Measurements from ENCODE around the gene ERFL.
"Not testable (repeated sequence)": the region's sequence is repeated elsewhere in the genome, so short reads cannot be mapped to it uniquely, and the experiment has no call there.

The ERFL gene

DNA sequence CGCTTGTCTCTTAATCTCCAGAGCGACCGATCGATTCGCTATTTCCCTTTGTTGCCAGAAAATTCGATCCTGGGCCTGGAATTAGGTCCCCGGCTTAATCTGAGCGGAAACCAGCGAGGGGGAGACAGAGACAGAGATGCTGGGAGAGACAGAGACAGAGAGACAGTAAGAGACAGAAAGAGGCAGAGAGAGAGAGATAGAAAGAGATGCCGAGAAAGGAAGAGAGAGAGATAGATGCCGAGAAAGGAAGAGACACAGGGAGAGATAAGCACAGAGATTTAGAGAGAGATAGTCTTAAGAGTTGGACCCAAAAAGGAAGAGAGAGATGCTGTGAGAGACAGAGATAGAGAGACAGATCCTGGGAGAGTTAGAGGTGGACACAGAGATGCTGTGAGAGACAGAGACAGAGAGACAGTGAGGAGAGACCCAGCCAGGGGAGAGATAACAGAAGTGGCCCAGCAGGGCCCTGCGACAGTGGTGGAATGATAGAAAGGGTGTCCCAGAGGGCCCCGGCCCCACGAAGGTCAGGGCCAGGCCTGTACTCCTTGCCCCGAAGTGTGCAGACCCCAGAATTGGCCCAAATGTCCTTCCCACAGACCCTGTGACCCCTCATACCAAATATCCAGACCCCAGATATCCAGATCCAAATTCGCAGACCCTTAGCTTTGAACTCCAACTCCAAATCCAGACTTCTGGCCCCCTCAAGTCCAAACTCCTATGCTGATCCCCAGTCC lies 1.3 kb downstream of the ERFL start:
- DNase-seq, result no peak

DNA sequence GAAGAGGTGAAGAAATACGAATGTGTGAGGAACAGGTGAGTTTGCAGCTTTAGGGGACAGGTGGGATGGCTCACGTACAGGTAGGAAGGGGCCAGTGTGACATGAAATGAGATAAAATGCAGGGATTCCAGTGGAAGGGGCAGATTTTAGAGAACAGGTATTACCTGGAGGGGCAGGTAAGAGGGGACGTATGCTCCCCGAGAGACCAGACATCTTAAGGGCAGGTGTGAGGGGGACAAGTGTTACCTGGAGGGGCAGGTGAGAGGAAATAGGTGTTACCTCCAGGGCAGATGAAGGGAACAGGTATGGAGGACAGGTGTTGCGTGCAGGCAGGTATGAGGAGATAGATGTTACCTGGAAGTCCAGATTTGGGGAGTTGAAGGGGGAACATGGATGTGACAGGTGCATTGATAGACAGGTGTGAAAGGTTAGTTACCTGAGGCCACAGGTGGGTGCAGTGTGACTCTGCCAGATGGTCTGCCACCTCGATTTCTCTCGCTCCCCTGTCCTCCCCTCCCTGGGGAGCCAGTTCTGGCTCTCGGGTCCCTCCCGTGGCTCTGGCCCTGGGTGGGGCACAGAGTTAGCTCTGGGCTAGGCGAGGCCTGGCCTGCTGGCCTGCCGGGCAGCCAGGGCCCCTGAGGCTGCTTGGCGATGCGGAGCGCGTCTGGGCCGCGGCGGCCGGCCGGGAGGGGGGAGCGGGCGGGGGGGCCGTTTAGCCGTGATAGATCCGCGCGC lies 2.1 kb downstream of the ERFL start:
- DNase-seq, result no peak

DNA sequence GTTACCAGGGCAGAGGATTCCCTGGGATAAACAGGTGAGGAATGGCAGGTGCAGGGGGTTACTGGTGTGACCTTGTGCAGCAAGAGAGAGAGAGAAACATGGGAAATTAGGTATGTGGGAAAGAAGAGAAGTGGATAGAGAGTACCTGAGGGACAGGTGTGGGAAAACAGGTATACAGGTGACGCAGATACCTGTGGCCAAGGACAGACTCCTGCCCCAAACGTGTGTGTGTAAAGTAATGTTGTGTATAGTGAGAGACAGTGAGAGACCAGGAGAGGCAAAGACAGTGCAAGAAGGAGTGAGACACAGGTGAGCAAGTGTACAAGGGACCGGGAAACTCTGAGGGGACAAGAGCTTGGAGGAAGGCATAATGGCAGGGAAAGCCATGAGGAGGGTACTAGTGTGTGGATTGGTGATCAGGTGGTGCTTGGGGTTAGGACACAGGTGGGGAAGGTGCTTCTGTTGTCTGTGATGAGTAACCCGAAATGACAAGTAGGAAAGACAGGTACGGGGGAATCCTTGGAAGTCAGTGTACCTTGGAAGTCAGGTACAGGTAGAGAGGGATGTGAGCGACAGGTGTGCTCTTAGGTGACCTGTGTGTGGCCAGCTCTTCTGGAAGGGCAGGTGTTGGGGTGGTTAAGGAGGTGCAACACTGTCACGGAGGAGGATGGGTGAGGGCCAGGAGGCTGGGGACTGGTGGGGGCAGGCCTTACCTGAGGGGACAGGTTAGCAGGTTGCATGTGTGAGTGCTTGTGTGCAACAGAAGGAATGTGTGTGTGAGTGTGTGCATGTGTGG lies 2.8 kb downstream of the ERFL start:
- DNase-seq, result no peak

DNA sequence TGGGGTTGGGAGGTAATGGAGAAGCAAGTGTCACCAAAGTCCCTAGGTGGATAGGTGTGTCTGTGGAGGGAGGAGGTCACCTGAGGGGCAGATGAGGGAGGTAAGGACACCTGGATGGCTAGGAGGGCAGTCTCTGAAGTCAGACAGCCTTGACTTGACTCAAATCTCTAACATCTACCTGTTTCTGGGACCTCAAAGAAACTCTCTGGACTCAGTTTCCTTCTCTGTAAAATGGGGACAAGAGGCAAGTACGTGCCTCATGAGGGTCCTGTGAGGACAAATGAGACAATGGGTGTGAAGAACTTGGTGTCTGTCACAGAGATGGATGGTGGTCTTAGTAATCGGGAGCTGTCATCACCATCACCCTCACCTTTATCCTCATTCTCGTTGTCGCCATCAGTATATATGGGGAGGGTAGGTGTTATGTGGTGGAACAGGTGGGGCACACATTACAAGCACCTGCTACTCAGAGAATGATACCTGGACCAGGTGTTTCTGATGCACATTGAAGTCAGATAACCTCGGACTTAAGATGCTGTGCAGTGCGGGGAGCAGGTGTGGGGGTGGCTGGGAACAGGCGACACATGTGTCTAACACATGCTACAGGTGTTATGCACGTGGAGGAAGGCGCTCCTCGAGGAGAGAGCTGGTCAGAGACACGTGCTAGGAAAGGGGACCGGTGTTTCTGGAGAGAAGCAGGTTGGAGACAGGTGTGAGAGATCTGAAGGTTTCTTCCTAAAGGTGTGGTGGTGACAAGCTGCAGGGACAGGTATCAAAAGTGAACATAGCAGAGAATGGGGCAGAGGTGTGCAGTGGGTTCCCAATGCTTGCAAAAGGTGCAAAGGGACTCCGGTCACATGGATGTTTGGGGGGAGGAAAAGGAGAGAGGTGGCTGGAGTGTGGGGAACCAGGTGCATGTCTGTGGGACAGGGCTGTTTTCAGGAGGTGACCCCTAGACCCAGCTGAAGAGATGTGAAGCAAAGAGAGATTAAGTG lies 3.8 kb downstream of the ERFL start:
- DNase-seq, result no peak

DNA sequence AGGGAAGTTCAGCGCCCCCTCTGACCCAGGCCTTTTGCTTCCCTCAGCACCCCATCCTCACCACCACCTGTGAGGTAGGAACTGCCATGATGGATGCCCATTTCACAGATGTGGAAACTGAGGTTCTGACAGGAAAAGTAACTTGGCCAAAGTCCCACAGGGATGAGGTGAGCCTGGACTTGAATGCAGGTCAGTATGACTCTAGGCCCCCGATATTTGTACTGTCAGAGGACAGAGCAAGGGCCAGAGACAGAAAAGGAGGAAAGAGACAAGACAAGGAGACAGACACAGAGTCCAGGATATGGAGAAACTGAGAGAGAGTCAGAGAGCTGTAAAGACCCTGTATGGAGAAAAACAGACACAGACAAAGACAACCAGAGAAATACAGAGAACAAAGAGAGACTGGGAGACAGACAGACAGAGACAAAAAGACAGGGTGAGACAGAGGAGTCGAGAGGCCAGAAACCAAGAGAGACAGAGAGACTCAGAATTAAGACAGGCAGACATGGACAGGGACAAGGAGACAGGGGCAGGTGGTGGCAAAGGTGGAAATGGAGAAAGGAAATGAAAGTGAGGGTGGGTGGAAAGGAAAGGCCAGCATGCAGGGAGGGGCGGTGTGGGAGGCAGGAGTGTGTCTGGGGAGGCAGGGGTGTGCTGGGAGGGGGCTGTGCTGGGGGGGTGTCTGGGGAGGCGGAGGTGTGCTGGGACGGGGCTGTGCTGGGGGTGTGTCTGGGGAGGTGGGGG lies 5.0 kb downstream of the ERFL start:
- no peak for DNase-seq

DNA sequence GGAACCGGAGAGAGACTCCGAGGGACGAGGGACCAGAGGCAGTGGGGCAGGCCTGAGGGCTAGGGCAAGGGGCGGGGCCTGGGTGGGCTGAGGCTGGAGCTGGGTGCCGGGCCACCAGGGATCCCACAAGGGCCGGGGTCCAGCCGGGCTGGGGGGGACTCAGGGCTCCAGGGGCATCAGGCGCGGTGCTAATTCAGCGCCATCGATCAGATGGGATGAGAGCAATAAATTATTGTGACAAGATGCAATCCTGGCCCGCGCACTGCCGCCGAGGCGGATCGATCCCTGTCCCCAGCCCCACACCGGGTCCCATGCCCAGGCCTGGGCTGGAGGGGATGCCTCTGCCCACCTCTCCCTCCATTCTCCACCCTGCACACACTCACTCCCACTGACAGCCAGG lies 5.7 kb downstream of the ERFL start:
- no peak for DNase-seq

DNA sequence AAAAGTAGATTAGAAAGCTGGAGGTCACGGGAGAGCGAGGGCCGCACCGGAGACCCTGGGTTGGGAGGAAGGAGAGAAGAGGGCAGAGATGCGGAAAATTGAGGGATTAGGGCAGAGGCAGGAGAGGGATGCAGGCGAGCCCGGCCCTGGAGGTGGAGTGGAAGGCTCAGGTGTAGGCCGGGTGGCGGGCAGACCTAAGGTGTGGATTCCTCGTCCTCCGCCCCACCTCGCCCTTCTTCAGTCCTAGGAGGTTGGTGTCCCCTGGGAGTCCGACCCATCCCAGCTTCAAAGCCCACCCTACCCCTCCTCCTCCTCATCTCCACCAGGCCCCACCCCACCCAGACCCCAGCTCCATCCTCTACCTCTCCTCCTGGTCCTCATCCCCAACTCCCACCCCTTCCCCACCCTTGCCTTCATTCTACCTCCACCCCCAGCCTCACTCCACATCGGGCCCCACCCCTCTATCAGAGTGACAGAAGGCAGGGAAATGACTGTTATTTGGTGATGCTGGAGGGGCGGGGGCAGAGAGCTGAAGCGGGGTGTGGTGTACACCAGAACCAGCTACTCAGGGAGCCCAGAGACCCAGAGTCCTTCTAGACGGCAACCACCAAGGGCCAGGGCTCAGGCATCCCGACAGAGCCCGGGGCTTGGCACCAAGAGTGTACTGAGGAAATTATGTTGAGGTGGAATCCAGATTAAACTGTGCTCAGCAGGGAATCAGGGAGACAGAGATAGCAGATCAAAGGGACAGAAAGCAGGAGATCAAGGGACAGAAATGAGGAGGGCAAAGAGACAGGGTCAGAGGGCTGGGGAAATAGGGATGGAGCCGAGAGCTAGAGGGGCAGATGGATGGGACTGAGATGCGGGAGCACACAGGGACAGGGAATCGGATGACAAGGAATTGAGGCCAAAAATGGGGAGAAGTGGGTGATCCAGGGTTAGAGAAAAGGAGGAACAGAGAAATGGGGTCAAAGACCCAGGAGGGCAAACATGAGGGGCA lies 6.4 kb downstream of the ERFL start:
- no peak for DNase-seq

DNA sequence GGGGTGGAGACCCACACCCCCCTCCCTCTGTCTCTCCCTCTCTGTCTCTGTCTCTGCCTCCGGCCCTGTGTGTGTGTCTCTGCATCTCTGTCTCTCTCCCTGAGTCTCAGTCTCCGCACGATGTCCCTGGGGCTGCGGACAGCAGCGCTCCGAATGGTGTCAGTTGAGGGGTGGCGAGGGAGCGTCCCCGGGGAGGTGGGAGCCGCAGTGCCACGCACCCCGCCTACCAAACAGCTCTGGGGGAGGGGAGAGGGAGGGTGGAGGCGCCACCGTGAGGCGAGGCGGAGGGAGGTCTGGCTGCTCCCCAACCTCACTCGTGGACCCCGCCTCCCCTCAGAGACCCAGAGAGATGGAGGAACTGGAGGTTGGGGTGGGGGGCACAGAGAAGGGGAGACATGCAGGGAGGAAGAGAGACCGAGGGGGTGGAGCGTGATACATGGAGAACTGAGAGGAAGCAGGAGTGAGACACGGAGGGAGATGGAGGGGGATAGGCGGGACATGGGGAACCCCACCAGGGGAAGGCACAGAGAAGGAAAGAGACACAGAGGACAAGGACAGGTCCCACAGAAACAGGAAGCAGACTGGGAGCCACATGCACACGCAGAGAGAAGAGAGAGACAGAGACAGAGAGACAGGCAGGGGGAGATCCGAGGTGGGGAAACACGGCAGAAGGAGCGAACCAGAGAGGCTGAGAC lies 7.2 kb downstream of the ERFL start:
- DNase-seq, result no peak

DNA sequence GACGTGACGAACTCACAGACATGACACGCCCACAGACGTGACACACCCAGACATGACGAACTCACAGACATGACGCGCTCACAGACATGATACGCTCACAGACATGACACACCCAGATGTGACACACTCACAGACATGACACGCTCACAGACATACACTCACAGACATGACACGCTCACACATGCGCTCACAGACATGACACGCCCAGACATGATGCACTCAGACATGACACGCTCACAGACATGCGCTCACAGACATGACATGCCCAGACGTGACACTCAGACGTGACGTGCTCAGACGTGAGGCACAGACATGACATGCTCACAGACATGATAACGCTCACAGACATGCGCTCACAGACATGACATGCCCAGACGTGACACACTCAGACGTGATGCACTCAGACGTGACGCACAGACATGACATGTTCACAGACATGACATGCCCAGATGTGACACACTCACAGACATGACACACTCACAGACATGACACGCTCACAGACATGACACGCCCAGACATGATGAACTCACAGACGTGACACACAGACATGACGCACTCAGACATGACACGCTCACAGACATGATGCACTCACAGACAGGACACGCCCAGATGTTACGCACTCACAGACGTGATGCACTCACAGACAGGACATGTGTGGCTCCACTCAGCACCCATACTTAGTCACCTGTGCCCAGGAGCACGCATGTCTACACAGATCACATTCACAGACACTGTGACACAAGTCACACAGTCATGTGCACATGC lies 8.1 kb downstream of the ERFL start:
- no peak for DNase-seq

DNA sequence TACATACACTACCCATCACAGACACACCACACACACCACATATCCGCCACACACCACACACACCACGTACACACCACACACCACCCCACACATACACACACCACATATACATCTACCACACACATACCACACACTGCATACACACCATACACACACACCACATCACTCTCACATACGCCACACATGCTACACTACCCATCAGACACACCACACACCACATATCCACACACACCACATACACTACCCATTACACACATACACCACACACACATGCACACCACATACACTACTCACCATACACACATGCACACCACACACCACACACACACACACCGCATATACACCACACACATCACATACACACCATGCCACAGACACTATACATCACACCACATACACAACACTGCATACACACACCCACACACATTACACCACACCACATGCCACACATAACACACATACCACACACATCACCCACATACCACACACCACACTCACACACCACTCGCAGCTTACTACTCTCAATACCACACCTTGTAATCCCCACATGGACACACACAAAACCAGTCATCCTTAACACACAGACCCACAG lies 9.5 kb downstream of the ERFL start:
- no peak for DNase-seq

DNA sequence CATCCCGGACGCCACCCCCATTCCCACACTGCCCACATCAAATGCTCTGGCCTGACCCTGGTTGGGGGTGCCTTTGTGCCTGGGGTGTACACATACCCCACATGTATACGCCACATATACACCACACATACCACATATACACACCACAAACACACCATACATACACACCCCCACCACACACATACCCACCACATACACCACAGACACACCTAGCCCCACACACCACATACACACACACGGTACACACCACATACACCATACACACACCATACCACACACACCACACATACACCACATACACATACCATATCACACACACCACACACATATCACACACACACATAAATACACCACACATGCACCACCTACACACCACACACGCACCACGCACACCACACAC lies 10.2 kb downstream of the ERFL start:
- DNase-seq, result no peak

DNA sequence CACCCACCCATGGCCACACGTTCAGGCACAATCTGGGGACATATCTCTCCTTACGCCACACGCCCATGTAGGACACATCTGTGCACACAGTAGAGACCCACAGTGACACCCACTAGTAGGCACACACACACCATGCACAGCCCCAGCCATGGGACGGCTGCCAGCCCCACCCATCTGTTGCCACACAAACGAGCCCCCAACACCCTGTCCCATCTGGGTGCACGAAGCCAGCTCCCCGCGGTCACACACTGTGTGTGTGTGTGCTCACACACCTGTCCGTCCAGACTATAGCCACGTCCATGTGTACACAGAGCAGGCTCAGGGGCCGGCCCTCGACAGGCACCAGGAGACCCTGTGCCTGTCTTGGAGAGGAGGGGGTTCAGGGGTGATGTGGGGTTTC lies 10.6 kb downstream of the ERFL start:
- DNase-seq, result no peak

DNA sequence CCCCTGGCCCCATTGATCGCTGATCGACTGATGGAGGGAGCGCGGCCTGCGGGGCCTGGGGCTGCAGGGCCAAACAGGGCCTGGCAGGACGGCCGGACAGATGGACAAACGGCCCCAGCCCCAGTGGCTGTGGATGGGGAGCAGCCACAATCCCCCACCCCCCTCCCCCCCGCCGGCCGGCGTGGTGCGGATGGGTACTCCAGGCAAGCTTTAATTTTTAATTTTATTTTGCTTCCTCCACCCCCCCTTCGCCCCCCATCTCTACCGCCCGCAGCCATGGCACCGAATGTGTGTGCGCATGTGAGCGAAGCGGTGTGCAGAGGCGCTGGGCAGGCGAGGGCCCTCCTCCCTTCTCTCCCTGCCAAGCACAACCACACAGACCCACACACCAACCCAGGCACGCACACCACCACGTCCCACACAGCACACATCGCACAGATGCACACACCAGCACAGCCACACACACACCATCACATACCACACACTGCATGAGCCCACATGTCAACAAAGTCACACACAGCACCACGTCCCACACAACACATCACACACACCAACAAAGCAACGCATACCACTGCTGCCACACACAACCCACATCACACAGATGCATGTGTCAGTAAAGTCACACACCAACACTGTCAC lies 12.4 kb downstream of the ERFL start:
- DNase-seq, result no peak

DNA sequence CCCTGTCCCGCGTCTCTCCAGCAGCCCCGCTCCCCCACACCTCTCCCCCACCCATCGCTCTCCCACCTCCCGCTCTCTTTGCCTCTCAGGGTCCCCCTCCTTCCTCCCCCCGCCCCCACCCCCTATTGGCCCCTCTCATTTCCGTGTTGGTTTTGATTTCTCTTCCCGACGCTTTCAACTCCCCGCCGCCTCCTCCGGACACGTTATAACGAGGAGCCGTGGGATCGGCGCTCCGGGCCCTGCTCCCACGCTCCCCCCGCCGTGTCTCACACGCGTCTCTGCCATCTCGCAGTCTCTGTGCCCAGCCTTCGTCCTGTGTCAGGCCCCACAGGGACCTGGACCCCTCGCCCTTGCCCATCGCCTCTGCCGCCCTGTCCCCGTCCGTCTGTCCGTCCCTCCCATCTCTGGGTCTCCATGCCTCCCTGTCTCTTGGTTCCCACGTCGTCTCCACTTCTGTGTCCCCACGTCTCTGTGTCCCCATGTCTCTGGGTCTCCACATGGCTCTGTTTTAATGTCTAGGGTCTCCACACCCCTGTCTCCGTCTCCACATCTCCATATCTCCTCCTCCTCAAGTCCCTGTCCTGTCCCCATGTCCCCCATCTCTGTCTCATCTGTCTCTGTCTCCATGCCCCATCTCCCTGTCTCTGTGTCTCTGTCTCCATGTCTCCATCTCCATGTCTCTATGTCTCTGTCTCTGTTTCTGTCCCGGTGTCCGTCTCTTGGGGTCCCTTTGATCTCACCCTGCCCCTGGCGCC lies 13.1 kb downstream of the ERFL start:
- DNase-seq, result no peak

DNA sequence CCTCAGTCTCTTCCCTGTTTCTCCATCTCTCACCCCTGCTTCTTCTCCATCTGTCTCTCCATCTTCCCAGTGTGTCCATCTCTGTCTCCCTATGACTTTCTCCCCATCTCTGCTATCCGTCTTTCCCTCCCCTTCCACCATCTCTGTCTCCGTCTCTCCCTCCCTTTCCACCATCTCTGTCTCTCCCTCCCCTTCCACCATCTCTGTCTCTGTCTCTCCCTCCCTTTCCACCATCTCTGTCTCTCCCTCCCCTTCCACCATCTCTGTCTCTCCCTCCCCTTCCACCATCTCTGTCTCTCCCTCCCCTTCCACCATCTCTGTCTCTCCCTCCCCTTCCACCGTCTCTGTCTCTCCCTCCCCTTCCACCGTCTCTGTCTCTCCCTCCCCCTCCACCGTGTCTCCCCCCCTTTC lies 13.8 kb downstream of the ERFL start:
- DNase-seq, result not testable (repeated sequence)

DNA sequence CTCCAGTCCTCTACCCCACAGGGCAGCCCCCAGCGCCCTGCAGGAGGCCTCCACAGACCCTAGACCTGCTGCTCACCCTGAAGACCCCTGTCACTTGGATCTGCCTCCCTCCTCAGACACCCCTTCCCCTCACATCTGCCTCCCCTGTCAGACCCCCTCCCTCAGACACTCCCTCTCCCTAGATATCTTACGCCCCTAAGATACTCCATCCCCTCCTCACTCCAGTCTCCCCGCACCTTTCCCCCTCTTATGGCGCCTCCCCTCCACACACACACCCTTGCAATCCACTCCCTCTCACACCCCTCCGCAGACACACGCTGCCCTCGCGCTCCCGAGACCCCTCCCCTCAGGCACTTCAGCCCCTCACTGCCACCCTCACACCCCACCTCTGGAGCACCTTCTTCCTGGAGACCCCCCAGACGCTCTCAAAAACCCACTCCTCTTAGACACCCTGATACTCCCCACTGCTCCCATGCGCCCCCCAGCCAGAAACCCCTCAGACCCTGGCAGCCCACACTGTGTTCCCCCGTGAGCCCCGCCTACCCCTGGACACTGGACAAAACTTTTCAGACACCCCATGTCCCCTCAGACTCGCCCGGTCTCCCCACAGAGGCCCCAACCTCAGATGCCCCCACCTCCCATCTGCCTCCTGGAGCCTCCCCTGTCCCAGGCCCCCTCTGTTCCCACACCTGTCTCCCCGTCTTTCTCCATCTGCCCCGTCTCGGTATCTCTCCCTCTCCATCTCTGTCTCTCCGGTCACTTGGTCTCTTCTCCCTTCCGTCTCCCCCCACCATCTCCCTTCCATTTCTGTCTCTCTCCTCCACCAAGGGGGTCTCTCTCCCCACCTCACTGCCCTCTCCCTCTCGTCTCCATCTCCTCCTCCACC lies 14.5 kb downstream of the ERFL start:
- no peak for DNase-seq
